NCI-H226 (cell line): ENCODE measurements around the gene CDH4.

Experiments used
- DNase-seq: peaks from one replicate; pipeline ENCODE4 v3.0.0-alpha.2; 2015

The CDH4 gene

DNA sequence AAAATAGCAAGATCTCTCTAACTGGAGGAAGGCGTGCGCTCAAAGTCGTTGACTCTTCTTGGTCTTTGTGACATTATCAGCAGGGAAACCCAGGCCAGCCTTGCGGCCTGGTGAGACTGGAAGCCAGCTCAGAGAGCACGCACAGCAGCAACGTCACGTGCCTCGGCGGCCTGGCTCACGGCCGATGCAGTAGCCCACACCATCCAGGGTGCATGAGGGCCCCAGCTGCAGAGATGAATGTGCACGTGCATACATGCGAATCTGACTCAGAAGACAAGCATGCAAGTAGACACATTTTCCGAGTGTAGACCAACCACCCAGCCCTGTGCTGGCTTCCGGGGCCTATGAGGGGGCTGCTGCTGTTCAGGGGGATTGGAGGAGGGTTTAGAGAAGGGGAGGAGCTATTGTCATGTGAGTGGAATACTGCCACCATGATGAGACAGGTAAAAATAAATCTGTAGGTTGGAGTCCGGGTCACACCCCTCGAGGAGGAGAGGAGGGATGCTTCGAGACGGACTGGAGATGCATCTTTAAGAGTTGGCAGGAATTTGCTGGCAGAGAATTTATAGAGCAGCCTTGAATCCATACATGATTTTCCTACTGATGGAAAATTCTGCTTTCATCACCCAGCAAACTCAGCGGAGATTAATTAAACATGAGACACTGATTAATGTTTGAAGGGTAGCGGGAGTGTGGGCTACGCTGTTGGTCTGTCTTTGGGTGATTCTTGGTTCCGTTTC, 388.2 kb downstream of the CDH4 start:
- no peak for DNase-seq

DNA sequence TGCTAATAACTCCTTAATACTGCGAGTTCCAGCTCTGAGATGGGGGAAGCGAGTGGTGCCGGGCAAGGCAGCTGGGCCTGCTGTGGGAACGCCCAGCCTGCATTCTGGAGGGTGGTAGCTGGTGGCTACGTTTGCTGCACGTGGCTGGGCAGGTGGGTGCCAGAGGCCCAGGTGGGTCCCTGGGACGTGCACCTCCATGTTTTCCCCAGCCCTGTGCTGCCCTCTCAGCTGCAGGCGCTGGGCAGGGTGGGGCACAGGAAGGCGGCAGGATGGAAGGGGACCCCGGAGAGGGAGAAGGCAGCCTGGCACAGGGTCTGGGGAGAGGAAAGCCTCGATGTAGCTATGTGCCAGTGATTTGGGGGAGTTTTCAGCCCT, 388.8 kb downstream of the CDH4 start:
- DNase-seq: no peak

DNA sequence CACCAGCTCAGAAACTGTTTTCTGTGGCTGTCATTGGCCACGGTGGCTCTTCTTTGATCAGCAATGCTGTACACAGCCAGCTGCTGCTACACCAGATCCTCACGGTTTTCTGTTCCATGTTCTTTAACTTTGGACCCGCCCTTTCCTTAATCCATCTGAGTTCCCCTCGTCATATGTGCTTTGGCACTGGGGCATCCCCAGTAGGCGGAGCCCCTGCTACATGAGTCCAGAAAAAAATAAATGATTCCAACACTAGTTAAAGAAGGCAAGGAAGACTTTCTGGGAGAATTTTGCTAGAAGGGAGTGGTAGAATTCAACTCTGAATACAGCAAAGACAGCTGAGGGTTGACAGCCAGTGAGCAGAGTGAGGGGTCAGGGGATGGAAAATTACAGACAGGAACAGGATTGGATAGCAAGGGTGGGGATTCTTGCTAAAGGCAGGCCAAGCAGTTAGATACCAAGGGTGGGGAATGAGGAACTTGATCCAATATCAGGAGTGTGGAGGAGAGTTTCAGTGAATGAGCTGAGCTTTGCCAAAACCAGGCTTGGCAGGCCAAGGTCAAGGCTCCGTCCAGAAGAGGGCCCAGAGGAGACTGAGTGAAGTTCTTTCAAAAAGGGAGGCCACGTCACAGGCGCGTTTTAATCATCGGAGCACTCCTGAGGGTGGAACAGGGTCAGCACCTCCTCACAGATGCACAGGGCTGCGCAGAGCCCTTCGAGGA, 391.8 kb downstream of the CDH4 start:
- DNase-seq: no peak

DNA sequence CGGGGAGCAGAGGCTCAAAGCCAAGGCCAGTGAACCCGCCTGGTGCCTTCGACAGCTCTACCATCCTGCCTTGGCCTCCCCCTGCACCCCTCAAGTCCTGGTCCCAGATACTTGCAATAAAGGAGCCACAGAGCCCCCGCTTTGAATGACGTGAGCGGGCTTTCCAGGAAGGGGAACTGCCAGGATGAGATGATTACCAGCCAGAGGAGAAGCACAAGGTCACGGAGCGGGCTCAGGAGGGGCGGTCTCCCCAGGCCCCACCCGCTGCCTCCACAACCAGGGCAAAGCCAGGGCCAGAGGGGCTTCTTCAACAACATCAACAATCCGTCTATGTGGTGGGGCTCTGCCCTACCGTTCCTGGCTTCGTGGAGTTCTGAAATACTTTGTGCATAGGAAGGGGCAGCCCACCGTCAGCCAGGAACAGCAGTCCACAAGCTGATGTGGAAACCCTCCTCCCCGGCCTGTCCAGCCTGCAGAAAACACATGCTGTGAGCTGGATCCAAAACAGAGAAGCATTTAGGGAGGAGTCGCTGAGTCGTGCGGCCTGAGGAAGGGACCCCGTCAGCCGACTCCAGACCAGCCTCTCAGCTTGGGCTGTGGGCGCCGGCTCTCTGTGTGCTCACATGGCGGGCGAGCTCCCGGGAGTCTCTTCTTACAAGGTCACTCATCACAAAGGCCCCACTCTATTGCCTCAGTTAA, 392.5 kb downstream of the CDH4 start:
- DNase-seq: no peak

DNA sequence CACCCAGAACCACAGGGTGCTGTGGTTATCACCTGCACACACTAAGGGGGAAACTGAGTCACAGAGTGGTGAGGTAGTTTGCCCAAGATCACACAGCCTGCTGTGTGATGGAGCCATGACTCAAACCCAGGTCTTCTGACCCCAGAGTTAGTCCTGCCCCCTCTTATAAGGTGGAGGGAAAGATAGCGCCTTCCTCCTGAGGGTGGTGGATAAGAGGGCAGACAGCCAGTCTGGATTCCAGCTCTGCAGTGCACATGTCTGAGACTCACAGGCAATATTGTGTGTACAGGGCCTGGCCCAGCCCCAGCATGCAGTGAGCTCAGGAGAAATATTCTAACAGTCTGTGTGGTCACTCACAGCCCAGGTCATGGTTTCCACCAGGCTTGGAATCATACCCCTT, 393.7 kb downstream of the CDH4 start:
- peak; percentile 8 for DNase-seq

DNA sequence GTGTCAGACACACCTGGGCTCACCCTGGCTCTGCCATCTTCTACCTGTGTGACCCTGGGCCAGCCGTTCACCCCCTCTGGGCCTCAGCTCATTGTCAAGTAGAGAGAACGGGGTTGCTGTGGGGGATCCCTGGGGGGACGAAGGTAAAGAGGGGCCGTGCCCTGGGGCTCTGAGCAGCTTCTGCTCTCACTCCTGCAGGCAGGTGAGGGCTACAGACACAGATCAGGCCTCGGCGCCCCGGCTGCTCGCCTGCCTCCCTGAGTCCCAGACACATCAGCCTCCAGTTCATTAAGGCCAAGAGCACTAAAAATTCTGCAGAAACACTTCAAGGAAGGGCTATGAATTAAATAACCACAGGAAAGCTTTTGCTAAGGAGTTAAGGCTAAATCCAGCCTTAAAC, 394.4 kb downstream of the CDH4 start:
- DNase-seq: no peak

DNA sequence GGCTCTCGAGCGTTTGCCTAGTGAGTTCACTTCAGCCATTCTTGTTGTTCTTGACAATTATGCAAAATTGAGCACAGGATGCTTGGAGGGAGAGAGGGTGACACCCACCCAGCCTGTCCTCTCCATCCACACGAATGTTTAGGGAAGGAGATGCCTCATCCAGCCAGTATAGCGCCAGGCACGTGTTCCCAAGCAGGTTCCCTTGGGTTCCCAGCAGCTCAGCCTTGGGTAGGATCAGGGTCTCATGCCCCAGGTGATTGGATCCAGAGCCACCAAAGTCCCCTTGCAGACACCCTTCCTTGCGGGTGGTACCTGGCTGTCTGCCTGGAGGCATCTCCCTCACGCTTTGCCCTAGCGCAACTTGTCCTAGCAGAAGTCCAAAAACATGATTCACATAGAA, 394.9 kb downstream of the CDH4 start:
- no peak for DNase-seq

DNA sequence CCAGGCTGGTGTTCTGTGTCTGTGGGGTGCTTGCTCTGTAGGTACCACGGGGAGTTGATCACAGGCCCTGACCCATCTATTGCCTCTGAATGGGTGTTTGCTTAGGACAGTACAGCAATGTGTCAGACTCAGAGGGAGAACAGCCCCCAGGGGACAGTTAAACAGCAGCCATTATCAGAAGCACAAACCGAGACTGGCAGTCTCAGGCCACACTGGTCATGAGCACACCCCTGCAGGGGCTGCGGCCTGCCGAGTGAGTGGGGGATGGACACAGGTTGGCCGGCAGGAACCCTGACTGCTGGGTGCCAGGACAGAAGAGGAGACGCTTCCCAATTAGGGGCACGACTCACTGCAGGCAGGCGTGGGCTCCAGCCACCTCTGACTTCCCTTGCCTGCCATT, 395.6 kb downstream of the CDH4 start:
- DNase-seq: no peak

DNA sequence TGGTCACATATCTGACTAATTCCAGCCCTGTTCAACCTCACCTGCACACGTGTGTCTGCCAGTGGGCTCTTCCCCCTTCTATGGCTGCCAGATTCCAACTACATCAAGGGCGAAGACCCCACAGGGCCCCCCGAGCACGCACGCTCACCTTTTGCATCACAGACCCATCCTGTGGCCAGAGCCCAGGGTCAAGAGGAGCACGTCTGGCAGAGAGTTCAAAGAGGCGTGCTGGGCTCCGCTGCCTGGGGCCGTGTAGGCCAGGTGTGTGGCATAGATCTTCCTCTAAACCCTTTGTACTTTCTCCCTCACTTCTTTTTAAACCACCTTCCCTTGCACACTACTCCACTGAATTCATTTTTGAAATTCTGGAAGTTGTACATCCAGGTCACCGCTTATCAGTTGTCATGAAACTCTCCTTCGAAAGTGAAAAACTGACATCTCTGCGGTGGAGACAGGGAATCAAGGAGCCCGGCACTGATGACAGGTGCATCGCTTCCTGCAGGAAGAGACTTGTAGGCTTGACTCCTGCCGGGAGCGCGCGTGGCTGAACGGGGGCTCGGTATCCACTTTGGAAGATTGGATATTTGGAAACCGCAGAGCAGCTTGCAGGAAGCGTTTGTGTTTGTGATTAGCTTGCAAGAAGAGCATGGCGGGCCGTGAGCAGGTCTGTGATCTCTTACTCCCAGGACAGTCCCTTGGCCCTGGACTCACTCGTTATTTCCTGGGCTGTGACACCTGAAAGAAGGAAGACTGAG, 397.2 kb downstream of the CDH4 start:
- DNase-seq: no peak

DNA sequence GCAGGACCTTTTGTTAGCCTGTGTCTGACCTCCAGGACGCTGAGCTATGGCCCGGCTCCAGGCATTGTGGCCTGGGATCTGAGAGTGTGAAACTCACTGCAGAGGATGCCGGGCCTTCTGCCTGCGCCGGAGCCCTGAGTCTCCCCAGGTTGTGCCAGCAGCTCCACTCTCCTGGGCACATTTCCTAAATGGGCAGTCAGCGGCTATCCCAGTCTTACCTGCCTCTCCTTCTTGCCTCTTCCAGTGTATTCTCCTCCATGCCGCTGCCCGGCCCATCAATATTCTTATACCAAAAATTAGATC, 397.8 kb downstream of the CDH4 start:
- no peak for DNase-seq

DNA sequence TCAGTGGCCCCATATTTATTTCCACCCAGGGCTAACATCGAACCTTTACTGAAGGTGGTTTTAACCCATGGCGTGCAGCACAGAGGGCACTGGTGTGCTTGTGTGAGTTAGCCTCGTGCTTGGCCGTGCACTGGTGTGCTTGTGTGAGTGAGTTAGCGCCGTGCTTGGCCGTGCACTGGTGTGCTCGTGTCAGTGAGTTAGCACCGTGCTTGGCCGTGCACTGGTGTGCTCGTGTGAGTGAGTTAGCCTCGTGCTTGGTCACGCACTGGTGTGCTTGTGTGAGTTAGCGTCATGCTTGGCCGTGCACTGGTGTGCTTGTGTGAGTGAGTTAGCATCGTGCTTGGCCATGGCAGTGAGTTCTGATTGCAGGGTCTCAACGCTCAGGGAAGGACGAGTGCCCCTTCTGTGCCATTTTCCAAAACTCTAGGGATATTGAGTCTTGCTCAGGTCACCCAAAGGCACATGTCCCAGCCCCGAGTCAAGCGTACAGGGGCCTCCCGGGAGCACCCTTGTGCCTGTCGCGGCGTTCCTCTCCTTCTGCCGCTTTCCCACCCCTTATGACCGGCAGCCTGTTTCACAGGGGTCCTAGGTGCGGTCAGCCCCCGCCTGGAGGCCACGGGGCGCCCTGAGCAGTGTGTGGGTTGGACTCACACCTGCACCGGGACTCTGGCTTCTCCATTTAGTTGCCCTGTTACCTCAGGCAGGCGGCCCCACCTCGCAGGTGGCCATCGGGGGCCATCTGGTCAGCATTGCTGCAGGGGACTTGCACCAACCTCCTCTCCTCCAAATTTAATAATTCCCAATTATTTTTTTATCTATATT, 399.1 kb downstream of the CDH4 start:
- no peak for DNase-seq

DNA sequence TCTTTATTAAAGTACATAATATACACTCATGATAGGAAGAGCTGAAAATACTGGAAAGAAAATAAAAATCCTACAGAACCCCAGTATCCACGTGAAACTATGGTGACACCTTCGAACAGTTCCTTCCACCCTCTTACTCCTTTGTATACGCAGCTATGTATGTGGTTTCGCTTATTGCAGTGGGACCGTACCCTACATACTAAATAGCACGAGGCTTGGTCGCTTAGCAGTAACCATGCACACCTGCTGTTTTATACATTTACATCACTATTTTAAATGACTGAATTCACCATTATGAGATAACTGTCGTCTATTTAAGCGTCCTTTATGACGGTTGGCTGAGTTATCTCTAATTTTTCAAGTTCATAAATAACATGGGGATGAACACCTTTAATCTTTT, 400.1 kb downstream of the CDH4 start:
- DNase-seq: no peak

DNA sequence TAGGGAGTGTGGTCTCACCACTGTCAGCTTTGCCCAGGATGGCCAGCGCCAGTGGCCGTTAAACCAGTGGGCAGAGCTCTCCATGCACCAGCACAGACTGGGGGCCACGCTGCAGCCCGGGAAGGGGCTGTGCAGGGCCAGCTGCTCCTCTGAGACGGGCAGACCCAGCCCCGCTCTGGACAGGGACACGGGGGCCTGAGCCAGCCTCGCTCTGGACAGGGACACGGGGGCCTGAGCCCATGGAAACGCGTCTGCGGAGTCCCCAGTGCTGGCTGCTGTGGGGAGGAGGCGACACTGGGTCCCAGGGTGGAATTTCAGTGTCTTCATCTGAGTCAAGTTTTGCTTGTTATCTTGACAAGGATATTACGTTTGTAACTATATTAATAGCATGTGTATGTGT, 402.7 kb downstream of the CDH4 start:
- DNase-seq: no peak

DNA sequence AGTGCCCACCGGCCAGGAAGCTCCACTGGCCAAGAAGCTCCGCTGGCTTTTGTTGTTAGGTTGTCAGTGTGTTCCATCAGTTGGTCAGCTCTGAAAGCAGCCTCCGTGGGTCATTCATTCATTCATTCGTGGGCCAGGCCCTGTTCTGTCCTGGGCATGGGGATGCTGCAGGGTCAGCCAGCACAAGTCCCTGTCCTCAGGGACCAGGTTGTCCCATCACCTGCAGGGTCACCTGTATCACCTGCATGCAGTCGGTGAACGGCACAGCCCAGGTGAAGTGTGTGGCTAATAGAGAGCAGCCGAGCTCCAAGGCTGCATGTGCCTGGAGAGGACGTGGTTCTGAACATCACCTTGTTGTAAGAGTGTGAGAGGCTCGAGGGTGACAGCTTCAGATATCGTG, 403.5 kb downstream of the CDH4 start:
- DNase-seq: no peak

DNA sequence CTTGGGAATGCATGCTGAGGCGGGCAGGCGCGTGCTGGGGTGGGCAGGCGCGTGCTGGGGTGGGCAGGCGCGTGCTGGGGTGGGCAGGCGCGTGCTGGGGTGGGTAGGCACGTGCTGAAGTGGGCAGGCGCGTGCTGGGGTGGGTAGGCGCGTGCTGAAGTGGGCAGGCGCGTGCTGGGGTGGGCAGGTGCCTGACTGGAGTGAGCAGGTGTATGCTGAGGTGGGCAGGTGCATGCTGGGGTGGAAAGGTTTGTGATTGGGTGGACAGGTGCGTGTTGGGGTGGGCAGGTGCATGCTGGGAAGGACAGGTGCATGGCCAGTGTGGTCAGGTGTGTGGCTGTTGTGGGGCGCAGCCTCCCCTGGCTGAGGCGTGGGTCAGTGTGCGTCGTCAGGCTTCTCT, 404.1 kb downstream of the CDH4 start:
- DNase-seq: no peak

DNA sequence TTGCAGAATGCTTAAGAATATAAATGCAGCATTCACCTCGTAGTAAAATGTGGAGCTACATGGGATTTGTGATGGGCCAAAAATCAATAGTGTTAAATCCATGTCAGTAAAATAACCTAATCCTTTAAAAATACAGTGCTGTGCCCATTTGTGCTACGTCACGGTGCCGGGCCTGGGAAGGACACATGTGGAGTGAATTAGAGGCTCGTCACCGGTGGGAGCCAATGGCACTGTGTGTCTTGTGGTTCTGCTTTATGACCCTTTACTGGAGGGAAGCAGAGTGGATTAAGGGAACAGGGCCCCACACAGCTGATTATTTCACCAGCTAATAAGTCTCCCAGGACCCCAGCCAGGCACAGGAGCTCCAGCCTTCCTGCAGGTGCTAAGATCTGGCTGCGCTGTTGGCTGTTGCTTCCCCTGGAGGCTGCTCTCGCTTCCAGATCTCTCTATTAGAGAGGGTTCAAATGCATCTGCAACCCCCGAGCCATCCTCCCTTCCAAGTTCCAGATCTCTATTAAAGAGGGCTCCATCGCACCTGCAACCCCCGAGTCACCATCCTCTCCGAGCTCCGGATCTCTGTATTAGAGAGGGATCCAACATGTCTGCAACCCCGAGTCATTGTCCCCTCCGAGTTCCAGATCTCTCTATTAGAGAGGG, 405.8 kb downstream of the CDH4 start:
- no peak for DNase-seq

DNA sequence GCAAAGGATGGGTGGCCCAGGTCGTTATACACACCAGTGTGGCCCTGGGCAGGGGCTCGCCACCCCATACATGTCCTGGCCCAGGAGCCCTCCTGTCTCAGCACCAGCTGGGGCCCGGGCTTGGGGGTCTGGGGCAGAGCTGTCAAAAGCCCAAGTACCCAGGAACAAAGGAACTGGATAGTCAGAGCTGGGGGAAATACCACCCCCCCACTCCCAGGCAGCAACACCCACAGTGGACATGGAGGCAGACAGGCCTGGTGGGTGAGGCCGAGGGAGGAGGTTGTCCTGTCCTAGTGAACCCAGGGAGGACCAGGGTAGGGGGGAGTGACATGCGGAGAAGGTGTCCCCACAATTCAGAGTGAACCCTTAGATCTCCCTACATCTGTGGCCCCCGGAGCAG, 406.5 kb downstream of the CDH4 start:
- no peak for DNase-seq

DNA sequence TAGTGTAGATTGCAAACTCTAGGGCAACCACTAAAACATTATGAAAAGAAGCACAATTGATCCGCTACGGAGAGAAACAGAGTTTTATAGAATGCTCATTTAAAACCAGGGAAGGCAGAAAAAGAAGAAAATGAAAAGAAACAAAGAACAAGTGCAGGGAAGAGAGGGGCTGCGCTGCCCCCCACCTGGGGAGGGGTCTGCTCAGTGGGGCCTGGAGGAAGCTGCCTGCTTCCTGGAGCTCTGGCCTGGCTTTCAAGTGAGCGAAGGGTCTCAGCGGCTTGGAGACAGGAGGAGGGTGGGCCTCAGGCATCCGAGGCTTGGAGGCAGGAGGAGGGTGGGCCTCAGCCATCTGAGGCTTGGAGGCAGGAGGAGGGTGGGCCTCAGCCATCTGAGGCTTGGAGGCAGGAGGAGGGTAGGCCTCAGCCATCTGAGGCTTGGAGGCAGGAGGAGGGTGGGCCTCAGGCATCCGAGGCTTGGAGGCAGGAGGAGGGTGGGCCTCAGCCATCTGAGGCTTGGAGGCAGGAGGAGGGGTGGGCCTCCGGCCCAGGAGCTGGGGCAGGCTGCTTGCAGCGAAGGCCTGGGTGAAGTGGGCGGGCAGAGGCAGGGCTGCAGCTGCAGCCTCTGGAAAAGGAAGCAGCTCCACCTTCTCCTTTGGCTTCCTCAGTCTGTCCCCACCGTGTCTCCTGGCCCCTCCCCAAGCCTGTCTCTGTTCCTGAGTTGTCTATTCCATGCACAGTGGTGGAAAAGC, 407.4 kb downstream of the CDH4 start:
- DNase-seq: no peak

DNA sequence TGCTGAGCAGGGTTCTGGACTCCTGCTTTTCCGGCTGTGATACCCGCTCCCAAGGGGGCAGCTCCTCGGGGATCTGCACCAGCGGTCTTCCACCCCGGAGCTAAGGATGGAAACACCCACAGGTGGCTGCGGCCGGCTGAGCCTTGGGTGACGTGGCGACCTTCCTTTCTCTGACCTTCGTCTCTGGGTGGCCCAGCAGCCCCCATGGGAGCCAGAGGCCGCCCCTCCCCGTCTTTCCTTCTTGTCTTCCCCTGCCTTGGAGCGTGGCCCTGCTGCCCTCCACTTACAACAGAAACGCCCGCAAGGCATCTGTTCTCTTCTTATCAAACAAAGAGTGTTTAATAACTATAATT, 407.9 kb downstream of the CDH4 start:
- DNase-seq: no peak

DNA sequence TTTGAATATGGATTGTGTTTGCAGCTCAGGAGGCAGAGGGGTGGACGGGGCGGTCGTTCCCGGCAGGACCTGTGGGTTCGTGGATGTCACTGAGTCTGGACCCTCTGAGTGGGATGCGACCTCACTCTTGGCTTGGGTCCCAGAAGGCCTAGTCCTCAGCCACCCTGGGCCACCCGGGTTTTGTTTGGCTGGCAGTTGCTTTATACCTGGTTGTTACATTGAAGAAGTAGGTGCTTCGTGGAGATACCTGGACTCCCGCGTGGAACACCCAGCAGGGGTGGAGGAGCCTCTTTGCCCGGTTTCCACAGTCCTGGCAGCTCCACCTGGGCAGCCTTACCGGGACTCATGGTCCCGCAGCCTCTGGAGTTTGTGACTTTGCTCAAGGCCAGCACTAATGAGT, 408.5 kb downstream of the CDH4 start:
- DNase-seq: no peak

DNA sequence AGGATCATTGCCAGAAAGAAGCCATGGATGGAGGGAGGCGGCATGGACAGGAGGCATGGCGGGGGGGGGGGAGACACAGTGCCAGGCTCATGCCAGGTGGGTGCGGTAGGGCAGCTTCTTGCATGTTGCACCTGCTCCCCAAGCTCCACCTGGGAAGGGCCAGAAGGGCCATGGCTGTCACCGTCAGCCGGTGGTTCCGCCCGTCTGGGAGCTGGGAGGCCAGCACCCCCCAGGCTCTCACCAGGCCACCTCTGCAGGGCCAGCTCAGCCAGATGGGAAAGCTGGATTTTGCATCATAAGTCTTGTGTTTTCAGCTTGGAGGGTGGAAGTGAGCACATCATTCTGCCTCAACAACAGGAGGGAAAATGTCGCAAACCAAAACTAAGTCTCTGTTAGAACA, 409.0 kb downstream of the CDH4 start:
- no peak for DNase-seq

DNA sequence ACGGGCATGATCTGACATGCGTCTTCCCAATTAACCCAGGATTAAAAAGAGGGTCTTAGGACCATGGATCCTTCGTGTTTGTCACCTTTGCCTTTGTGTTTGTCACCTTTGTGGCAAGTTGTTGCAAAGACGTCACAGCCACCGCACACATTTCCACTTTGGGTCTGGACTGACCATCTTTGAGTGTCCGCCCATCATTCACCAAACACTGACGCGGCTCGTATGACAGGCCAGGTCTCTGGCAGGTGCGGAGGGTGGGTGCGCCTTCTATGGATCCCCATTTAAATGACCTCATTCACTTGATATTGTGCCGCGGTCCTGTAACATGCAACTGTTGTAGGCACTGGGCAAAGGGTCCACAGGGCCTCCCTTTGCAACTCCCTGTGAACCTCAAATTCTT, 409.5 kb downstream of the CDH4 start:
- no peak for DNase-seq
